ENCODE measurements around the gene BCR.

GRCh38 chr22:23203452-23204124 is 23.3 kb downstream of the BCR start:
- no peak for TF ChIP-seq CTCF (IDR thresholded peaks at IDR 0.05)
- no peak for TF ChIP-seq EZH2 (IDR thresholded peaks at IDR 0.05; ENCODE audit: borderline replicate concordance, insufficient read depth, low read depth, low read length, poor library complexity, severe bottlenecking)

All from B cell (primary cell).